Osteocyte (in vitro differentiated cells): ENCODE measurements around the gene DPP6. TPM values are rescaled to one million over a fixed set of nuclear protein-coding genes. Genes with fewer than 3 reads are reported as not detected.

Source experiments
- DNase-seq: peaks from one replicate; pipeline ENCODE4 v3.0.0; 2021; ENCODE audit warnings: mixed read lengths; ENCODE audit not compliant: unreplicated experiment; ENCODE audit errors: extremely low spot score
- H3K27ac Mint-ChIP-seq: one replicate; pipeline ENCODE4 v1.8.0; 2021; ENCODE audit warnings: mild to moderate bottlenecking, mixed read lengths; ENCODE audit not compliant: unreplicated experiment
- H3K27me3 Mint-ChIP-seq: one replicate; pipeline ENCODE4 v1.8.0; 2021; ENCODE audit warnings: mixed read lengths; ENCODE audit not compliant: unreplicated experiment
- H3K36me3 Mint-ChIP-seq: one replicate; pipeline ENCODE4 v1.8.0; 2021; ENCODE audit warnings: mixed read lengths; ENCODE audit not compliant: unreplicated experiment
- H3K4me1 Mint-ChIP-seq: one replicate; pipeline ENCODE4 v1.8.0; 2021; ENCODE audit warnings: mixed read lengths; ENCODE audit not compliant: unreplicated experiment
- H3K4me3 Mint-ChIP-seq: one replicate; pipeline ENCODE4 v1.8.0; 2021; ENCODE audit warnings: mild to moderate bottlenecking, moderate library complexity, mixed read lengths; ENCODE audit not compliant: unreplicated experiment
- H3K9me3 Mint-ChIP-seq: one replicate; pipeline ENCODE4 v1.8.0; 2021; ENCODE audit warnings: mixed read lengths; ENCODE audit not compliant: unreplicated experiment
- total RNA-seq: library from RNA; stranded (reverse); gene quantifications from 2 replicates; pipeline ENCODE4 v1.2.1, GENCODE V29; 2021
- TF ChIP-seq, protein P1 (sequence below): fragments of 200-600 bp; sonication (generic); IDR thresholded peaks from 2 replicates; pipeline ENCODE4 v1.5.0; 2021; ENCODE audit warnings: antibody characterized with exemption, mild to moderate bottlenecking, moderate library complexity

DPP6 gene
- total RNA-seq, 1 donor from 2014 or later, result not detected

DNA sequence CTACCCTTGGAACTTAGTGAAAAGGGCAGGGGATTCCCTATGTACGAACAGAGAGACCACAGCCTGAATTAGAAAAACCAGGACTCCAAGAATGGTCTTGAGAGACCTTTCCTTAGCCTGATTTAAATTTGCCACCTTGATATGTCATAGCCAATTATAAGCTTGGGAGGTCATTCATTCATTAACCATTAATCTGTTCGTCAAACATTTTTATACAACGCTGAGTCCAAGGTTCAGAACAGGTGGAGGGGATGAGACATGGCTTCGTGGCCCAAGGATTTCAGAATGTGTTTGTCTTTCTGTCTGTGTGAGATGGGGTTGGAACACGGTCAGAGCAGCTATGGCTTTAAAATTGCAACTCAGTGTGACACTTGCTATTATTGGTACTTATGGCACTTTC lies 792.8 kb downstream of the DPP6 start:
- H3K27me3 Mint-ChIP-seq, result no peaks in the 10 kb centered on the region
- peaks cover 41% of the 10 kb centered on the region for H3K9me3 Mint-ChIP-seq
- no peaks in the 10 kb centered on the region for H3K4me1 Mint-ChIP-seq
- H3K27ac Mint-ChIP-seq, result no peak overlapping the region
- no peak overlapping the region for H3K4me3 Mint-ChIP-seq
- no peaks in the 10 kb centered on the region for H3K36me3 Mint-ChIP-seq
- TF ChIP-seq, protein P1, sequence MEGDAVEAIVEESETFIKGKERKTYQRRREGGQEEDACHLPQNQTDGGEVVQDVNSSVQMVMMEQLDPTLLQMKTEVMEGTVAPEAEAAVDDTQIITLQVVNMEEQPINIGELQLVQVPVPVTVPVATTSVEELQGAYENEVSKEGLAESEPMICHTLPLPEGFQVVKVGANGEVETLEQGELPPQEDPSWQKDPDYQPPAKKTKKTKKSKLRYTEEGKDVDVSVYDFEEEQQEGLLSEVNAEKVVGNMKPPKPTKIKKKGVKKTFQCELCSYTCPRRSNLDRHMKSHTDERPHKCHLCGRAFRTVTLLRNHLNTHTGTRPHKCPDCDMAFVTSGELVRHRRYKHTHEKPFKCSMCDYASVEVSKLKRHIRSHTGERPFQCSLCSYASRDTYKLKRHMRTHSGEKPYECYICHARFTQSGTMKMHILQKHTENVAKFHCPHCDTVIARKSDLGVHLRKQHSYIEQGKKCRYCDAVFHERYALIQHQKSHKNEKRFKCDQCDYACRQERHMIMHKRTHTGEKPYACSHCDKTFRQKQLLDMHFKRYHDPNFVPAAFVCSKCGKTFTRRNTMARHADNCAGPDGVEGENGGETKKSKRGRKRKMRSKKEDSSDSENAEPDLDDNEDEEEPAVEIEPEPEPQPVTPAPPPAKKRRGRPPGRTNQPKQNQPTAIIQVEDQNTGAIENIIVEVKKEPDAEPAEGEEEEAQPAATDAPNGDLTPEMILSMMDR, result no peak
- DNase-seq, result no peak

DNA sequence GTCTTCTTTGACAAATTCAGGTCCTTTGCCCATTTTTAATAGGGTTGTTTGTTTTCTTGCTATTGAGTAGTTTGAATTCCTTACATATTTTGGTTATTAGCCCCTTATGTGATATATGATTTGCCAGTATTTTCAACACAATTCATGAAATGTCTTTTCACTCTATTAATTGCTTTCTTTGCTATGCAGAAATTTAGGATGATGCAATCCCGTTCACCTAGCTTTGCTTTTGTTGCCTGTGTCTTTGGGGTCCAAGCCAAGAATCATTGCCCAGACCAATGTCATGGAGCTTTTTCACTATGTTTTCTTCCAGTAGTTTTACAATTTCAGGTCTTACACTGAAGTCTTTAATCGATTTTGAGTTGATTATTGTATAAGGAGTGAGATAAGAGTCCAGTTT lies 796.3 kb downstream of the DPP6 start:
- peaks cover 38% of the 10 kb centered on the region for H3K9me3 Mint-ChIP-seq
- TF ChIP-seq, protein P1, result no peak
- H3K4me1 Mint-ChIP-seq, result no peaks in the 10 kb centered on the region
- no peak for DNase-seq
- no peaks in the 10 kb centered on the region for H3K27me3 Mint-ChIP-seq
- no peaks in the 10 kb centered on the region for H3K36me3 Mint-ChIP-seq
- H3K4me3 Mint-ChIP-seq, result no peak overlapping the region
- no peak overlapping the region for H3K27ac Mint-ChIP-seq

DNA sequence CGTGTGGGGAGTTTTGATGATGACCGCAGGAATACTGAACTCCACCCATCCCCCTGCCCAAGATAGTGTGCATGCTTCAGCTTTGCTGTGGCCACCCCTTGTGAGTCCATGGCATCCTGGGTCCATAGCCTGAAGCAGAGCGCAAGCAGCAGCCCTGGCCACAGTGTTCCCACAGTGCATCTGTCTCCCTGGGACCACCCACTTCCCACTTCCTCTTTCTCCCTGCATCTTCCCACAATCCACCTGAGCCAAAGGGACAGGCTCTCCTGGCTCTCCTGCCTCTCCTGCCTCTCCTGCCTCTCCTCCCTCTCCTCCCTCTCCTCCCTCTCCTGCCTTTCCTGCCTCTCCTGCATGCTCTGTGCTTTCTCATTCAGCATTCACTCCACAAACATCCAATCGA lies 800.0 kb downstream of the DPP6 start:
- no peaks in the 10 kb centered on the region for H3K36me3 Mint-ChIP-seq
- no peaks in the 10 kb centered on the region for H3K4me1 Mint-ChIP-seq
- H3K9me3 Mint-ChIP-seq, result peaks cover 26% of the 10 kb centered on the region
- no peak for DNase-seq
- no peak overlapping the region for H3K4me3 Mint-ChIP-seq
- TF ChIP-seq, protein P1, result no peak
- H3K27me3 Mint-ChIP-seq, result no peaks in the 10 kb centered on the region
- no peak overlapping the region for H3K27ac Mint-ChIP-seq

DNA sequence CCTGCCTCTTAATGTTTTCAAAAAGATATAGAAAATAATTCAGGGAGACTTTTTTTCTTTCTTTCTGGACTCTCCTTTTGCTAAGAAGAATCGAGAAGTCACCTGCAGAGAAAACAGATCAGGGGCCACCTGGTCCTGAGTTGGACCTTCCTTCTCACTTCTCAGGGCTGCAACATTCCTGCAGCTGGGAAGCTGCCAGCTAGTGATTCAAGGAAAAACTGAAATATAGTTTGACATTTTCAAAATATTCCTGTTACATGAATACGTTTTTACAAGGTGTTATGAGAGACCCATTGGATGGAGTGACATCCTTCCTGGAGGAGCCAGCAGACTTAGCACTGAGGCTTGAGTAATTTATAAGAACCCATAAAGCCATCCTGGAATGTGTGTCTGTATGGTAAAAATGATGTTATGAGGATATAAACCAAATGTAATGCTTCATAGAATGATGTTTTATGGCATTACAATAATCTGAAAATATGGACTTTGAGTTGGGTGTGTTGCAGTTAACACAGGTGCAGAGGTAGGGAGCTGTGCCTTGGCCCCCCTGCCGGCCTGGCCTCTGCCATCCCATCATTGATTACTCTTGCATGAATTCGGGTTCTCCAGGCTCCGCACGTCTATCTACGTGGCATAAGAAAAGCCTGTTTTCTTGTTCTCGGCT lies 801.0 kb downstream of the DPP6 start:
- H3K36me3 Mint-ChIP-seq, result no peaks in the 10 kb centered on the region
- no peaks in the 10 kb centered on the region for H3K27me3 Mint-ChIP-seq
- H3K9me3 Mint-ChIP-seq, result peaks cover 20% of the 10 kb centered on the region
- DNase-seq, result no peak
- no peak overlapping the region for H3K27ac Mint-ChIP-seq
- H3K4me1 Mint-ChIP-seq, result no peaks in the 10 kb centered on the region
- no peak overlapping the region for H3K4me3 Mint-ChIP-seq
- TF ChIP-seq, protein P1, result no peak

DNA sequence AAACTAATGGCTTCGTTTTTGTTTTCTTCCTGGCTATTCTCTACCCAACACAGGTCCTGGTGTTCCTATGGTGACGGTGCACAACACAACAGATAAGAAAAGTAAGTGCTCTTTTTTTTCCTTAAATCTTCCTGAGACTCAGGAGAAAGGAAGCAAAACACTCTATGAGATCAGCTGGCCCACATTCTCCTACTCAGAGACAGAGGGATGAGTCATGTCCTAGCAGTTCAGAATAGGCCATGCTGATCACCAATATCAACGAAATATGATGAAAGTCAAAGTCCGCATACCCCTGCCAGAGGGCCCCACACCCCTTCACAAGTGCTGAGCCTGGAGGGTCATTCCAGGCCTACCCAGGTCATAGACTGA lies 801.5 kb downstream of the DPP6 start:
- Mint-ChIP-seq H3K4me3 (no peak overlapping the region), H3K36me3 (no peaks in the 10 kb centered on the region), H3K27me3 (no peaks in the 10 kb centered on the region), H3K9me3 (peaks cover 20% of the 10 kb centered on the region), H3K4me1 (no peaks in the 10 kb centered on the region), H3K27ac (no peak overlapping the region)
- DNase-seq, result no peak
- TF ChIP-seq, protein P1, result no peak
